Stomach (tissue), 9 donors: Measurements from ENCODE around the gene ZNF227. TPM values are rescaled to one million over a fixed set of nuclear protein-coding genes. Genes with fewer than 3 reads are reported as not detected.

Source experiments
- DNase-seq, 2 donors: peaks; one replicate each; pipeline versions ENCODE4 v3.0.0 to v3.0.0-alpha.2; 2013 to 2019
- H3K27ac ChIP-seq, 5 donors: fragments of 200-600 bp in 4 of 5; sonication (generic) in 4 of 5; one replicate each; pipeline ENCODE4 v1.5.1; 2013 to 2019; ENCODE audit warnings: mild to moderate bottlenecking in 1 of 5, moderate library complexity in 1 of 5
- H3K27me3 ChIP-seq, 3 donors: fragments of 200-600 bp; sonication (generic); one replicate each; pipeline ENCODE4 v1.5.1; 2017 to 2019; ENCODE audit warnings: mixed run types in 1 of 3
- H3K36me3 ChIP-seq, 4 donors: fragments of 200-600 bp; sonication (generic); 1 replicate in 3 of 4; 2 replicates in 1 of 4; pipeline ENCODE4 v1.5.1; 2016 to 2019
- H3K4me1 ChIP-seq, 4 donors: fragments of 200-600 bp; sonication (generic); one replicate each; pipeline ENCODE4 v1.5.1; 2016 to 2019
- H3K4me3 ChIP-seq, 4 donors: fragments of 200-600 bp; sonication (generic) in 3 of 4; one replicate each; pipeline ENCODE4 v1.5.1; 2016 to 2019; ENCODE audit warnings: mild to moderate bottlenecking in 1 of 4
- H3K9me3 ChIP-seq, 4 donors: fragments of 200-600 bp; sonication (generic); one replicate each; pipeline ENCODE4 v1.5.1; 2016 to 2019
- CTCF ChIP-seq, 7 experiments: fragments of 450-650 bp in 4 of 7; fragments of 200-600 bp in 3 of 7; sonication (generic) in 3 of 7; IDR thresholded peaks; one replicate each; pipeline ENCODE4 v1.5.1; 2016 to 2019; ENCODE audit warnings: antibody characterized with exemption in 7 of 7, control low read depth in 2 of 7, mild to moderate bottlenecking in 1 of 7
- EP300 ChIP-seq: sonication (generic); formaldehyde crosslinking; IDR thresholded peaks from one replicate; pipeline ENCODE4 v1.6.1; 2017; ENCODE audit warnings: antibody characterized with exemption
- POLR2A ChIP-seq, 4 donors: fragments of 450-650 bp; IDR thresholded peaks; one replicate each; pipeline ENCODE4 v1.6.1; 2016; ENCODE audit warnings: antibody characterized with exemption in 4 of 4, control low read depth in 2 of 4, mild to moderate bottlenecking in 1 of 4, moderate library complexity in 1 of 4
- POLR2AphosphoS5 ChIP-seq, 3 donors: sonication (generic); formaldehyde crosslinking; IDR thresholded peaks; one replicate each; pipeline ENCODE4 v1.6.1; 2016; ENCODE audit warnings: antibody characterized with exemption in 3 of 3
- WGBS, 5 donors: extraction: QIAGEN DNeasy Blood & Tissue Kit in 3 of 5; methylation state at CpG; one replicate each; pipeline versions ENCODE4 v1.1.5 to v1.1.7; 2013 to 2018; 5-methylcytosine and 5-hydroxymethylcytosine counted together
- intact Hi-C: fragments of 100-400 bp; cut with DNase I; formaldehyde crosslinking; loops from one replicate; pipeline ENCODE4 v1.15.1; 2023; ENCODE audit warnings: low total_unique reads
- polyA plus RNA-seq, 3 donors: library from polyadenylated mRNA; stranded (reverse); fragments of 200-250 nt; gene quantifications; one replicate each; pipeline ENCODE4 v1.2.3, GENCODE V29; 2013
- total RNA-seq, 5 donors: library from RNA; depleted of rRNA; stranded (reverse); fragments of >200 nt; gene quantifications; one replicate each; pipeline versions ENCODE4 v1.1.0 to v1.2.3, GENCODE V29; 2014 to 2016
- donor health status: healthy with polysubstance abuse.
- donor health status: Bipolar disorder and iron deficiency.
- donor health status: healthy.

Gene ZNF227
- total and polyA plus RNA-seq, 8 donors: 0.58 to 31.9 (median 5.1) TPM

GRCh38 chr19:44282846-44283245 lies 70.5 kb downstream of the ZNF227 start:
- intact Hi-C loops: no loop called here
- Histone ChIP-seq H3K4me3 (no peak overlapping the region), H3K4me1 (no peaks in the 10 kb centered on the region), H3K36me3 (peaks cover 9 to 65% (median 22%) of the 10 kb centered on the region in 4 donors), H3K27me3 (no peaks in the 10 kb centered on the region), H3K27ac (no peak overlapping the region), H3K9me3 (peaks cover 51 to 100% (median 89%) of the 10 kb centered on the region in 4 donors)
- TF ChIP-seq POLR2AphosphoS5 (IDR thresholded peaks at IDR 0.05): no peak
- no peak for TF ChIP-seq CTCF (IDR thresholded peaks at IDR 0.05)
- no peak for TF ChIP-seq EP300
- TF ChIP-seq POLR2A (IDR thresholded peaks at IDR 0.05): no peak
- DNase-seq: no peak
- WGBS, 5 donors: 87 to 95% (median 89%) methylated on average over 3 of the region's 3 CpGs

GRCh38 chr19:44284968-44285367 lies 72.6 kb downstream of the ZNF227 start:
- Histone ChIP-seq H3K4me3 (no peak overlapping the region), H3K27me3 (no peaks in the 10 kb centered on the region), H3K4me1 (no peaks in the 10 kb centered on the region), H3K9me3 (peaks cover 46 to 100% (median 90%) of the 10 kb centered on the region in 4 donors), H3K27ac (no peak overlapping the region), H3K36me3 (peaks cover 30 to 74% (median 43%) of the 10 kb centered on the region in 4 donors)
- TF ChIP-seq EP300 (no peak), POLR2AphosphoS5 (IDR thresholded peaks at IDR 0.05) (no peak)
- intact Hi-C loops: no loop called here
- WGBS, 5 donors: 69 to 93% (median 85%) methylated on average over 4 of the region's 4 CpGs
- peak in 1 of 2 donors; percentile 24 for DNase-seq

Other genes starting within 250 kb of the ZNF227 start
- 1 to 10 TPM in 4 of 5 donors, not detected in 1; 4.2 to 9.4 (median 5.1) TPM for gene ZNF155, start 228.3 kb upstream of the ZNF227 start, total RNA-seq
- 1 to 10 TPM; 3.7 to 4.7 (median 3.8) TPM for gene ZNF155, start 228.3 kb upstream of the ZNF227 start, polyA plus RNA-seq
- gene ZNF230, start 209.6 kb upstream of the ZNF227 start, total RNA-seq: 10 to 100 TPM in 1 of 5 donors, 1 to 10 TPM in 3, not detected in 1; 1.3 to 16.1 (median 6.3) TPM
- gene ZNF230, start 209.6 kb upstream of the ZNF227 start, polyA plus RNA-seq: 1 to 10 TPM; 1.1 to 2.1 (median 1.1) TPM
- 1 to 10 TPM in 2 of 5 donors, not detected in 3; 2.2 to 6.1 TPM for gene ZNF222, start 187.2 kb upstream of the ZNF227 start, total RNA-seq
- 1 to 10 TPM; 1.1 to 2.8 (median 1.7) TPM for gene ZNF222, start 187.2 kb upstream of the ZNF227 start, polyA plus RNA-seq
- gene ZNF223, start 160.5 kb upstream of the ZNF227 start, total RNA-seq: 1 to 10 TPM in 2 of 5 donors, not detected in 3; 8.0 to 8.1 TPM
- 1 to 10 TPM; 1.2 to 8.6 (median 2.9) TPM for gene ZNF223, start 160.5 kb upstream of the ZNF227 start, polyA plus RNA-seq
- gene ZNF284, start 140.4 kb upstream of the ZNF227 start, total RNA-seq: 1 to 10 TPM in 3 of 5 donors, under 1 TPM in 1, not detected in 1; 0.29 to 7.6 (median 3.9) TPM
- under 1 TPM; 0.15 to 0.68 (median 0.37) TPM for gene ZNF284, start 140.4 kb upstream of the ZNF227 start, polyA plus RNA-seq
- gene ZNF224, start 118.2 kb upstream of the ZNF227 start, total RNA-seq: 10 to 100 TPM; 14.6 to 54.0 (median 19.2) TPM
- 10 to 100 TPM in 1 of 3 donors, 1 to 10 TPM in 2; 6.9 to 13.6 (median 9.9) TPM for gene ZNF224, start 118.2 kb upstream of the ZNF227 start, polyA plus RNA-seq
- 1 to 10 TPM in 4 of 5 donors, under 1 TPM in 1; 0.29 to 8.3 (median 2.7) TPM for gene ZNF225, start 99.1 kb upstream of the ZNF227 start, total RNA-seq
- gene ZNF225, start 99.1 kb upstream of the ZNF227 start, polyA plus RNA-seq: 1 to 10 TPM in 2 of 3 donors, under 1 TPM in 1; 1.00 to 1.8 (median 1.2) TPM
- gene ZNF234, start 71.0 kb upstream of the ZNF227 start, total RNA-seq: 10 to 100 TPM in 1 of 5 donors, 1 to 10 TPM in 3, under 1 TPM in 1; 0.58 to 11.6 (median 3.8) TPM
- 1 to 10 TPM; 1.6 to 1.7 (median 1.6) TPM for gene ZNF234, start 71.0 kb upstream of the ZNF227 start, polyA plus RNA-seq
- 10 to 100 TPM in 3 of 5 donors, 1 to 10 TPM in 2; 9.3 to 49.2 (median 25.8) TPM for gene ZNF226, start 47.4 kb upstream of the ZNF227 start, total RNA-seq
- gene ZNF226, start 47.4 kb upstream of the ZNF227 start, polyA plus RNA-seq: 10 to 100 TPM; 11.7 to 21.4 (median 14.9) TPM
- 1 to 10 TPM in 1 of 5 donors, under 1 TPM in 1, not detected in 3; 0.58 to 3.7 TPM for gene ZNF233, start 47.4 kb downstream of the ZNF227 start, total RNA-seq
- under 1 TPM; 0.25 to 0.46 (median 0.43) TPM for gene ZNF233, start 47.4 kb downstream of the ZNF227 start, polyA plus RNA-seq
- 10 to 100 TPM in 1 of 5 donors, 1 to 10 TPM in 3, under 1 TPM in 1; 0.89 to 14.9 (median 2.9) TPM for gene ZNF235, start 92.5 kb downstream of the ZNF227 start, total RNA-seq
- 1 to 10 TPM; 1.1 to 1.5 (median 1.2) TPM for gene ZNF235, start 92.5 kb downstream of the ZNF227 start, polyA plus RNA-seq
- gene ZNF112, start 144.1 kb downstream of the ZNF227 start, total RNA-seq: 10 to 100 TPM in 2 of 5 donors, 1 to 10 TPM in 3; 1.2 to 20.1 (median 9.7) TPM
- gene ZNF112, start 144.1 kb downstream of the ZNF227 start, polyA plus RNA-seq: 1 to 10 TPM; 1.1 to 1.7 (median 1.2) TPM
- gene ZNF285, start 189.1 kb downstream of the ZNF227 start, total RNA-seq: 1 to 10 TPM in 2 of 5 donors, under 1 TPM in 3; 0.43 to 5.0 (median 0.89) TPM
- 1 to 10 TPM in 1 of 3 donors, under 1 TPM in 2; 0.25 to 1.4 (median 0.46) TPM for gene ZNF285, start 189.1 kb downstream of the ZNF227 start, polyA plus RNA-seq
- 10 to 100 TPM in 2 of 5 donors, 1 to 10 TPM in 1, not detected in 2; 1.3 to 12.6 (median 10.1) TPM for gene ZNF229, start 235.9 kb downstream of the ZNF227 start, total RNA-seq
- 1 to 10 TPM in 2 of 3 donors, under 1 TPM in 1; 0.44 to 1.8 (median 1.4) TPM for gene ZNF229, start 235.9 kb downstream of the ZNF227 start, polyA plus RNA-seq